Psoas muscle (tissue), 8 donors: Measurements from ENCODE around the gene SLC22A14. TPM values are rescaled to one million over a fixed set of nuclear protein-coding genes. Genes with fewer than 3 reads are reported as not detected.

Experiments
- ATAC-seq, 4 donors: fragments of 200-7000 bp; cut with Tn5 transposase; one replicate each; pipeline ENCODE4 v1.9.1; 2020; ENCODE audit warnings: moderate library complexity in 3 of 4, mild to moderate bottlenecking in 2 of 4
- DNase-seq, 2 donors: peaks; one replicate each; pipeline ENCODE4 v3.0.0-alpha.2; 2020
- H3K27ac ChIP-seq: fragments of 200-600 bp; one replicate; pipeline ENCODE4 v1.8.0; 2022
- H3K27me3 ChIP-seq, 3 donors: fragments of 200-600 bp in 1 of 3; one replicate each; pipeline versions ENCODE4 v1.6.1 to v1.8.0; 2013 to 2022; ENCODE audit warnings: low read length in 2 of 3, mild to moderate bottlenecking in 2 of 3, moderate library complexity in 1 of 3; ENCODE audit not compliant: insufficient read depth in 3 of 3
- H3K36me3 ChIP-seq, 2 donors: fragments of 200-600 bp in 1 of 2; one replicate each; pipeline versions ENCODE4 v1.6.1 to v1.8.0; 2013 to 2022; ENCODE audit warnings: low read depth in 1 of 2, mild to moderate bottlenecking in 1 of 2, moderate library complexity in 1 of 2; ENCODE audit not compliant: insufficient read depth in 1 of 2
- H3K4me1 ChIP-seq: fragments of 200-600 bp; one replicate; pipeline ENCODE4 v1.8.0; 2022
- H3K4me3 ChIP-seq: fragments of 200-600 bp; one replicate; pipeline ENCODE4 v1.8.0; 2022; ENCODE audit warnings: mild to moderate bottlenecking
- H3K9me3 ChIP-seq: fragments of 200-600 bp; one replicate; pipeline ENCODE4 v1.8.0; 2022
- CTCF ChIP-seq: fragments of 200-600 bp; IDR thresholded peaks from one replicate; pipeline ENCODE4 v1.8.0; 2022; ENCODE audit warnings: antibody characterized with exemption
- WGBS, 3 donors: extraction: QIAGEN DNeasy Blood & Tissue Kit; methylation state at CpG; one replicate each; pipeline versions ENCODE4 v1.1.6 to v1.1.7; 2013; 5-methylcytosine and 5-hydroxymethylcytosine counted together
- intact Hi-C, 2 donors: fragments of 100-400 bp; cut with DNase I; formaldehyde crosslinking; loops; one replicate each; pipeline versions ENCODE4 v1.11.0 to v1.14.2; 2022
- polyA plus RNA-seq, 3 donors: library from polyadenylated mRNA; stranded (reverse); fragments of 200-250 nt; gene quantifications; one replicate each; pipeline ENCODE4 v1.2.3, GENCODE V29; 2013
- total RNA-seq, 4 donors: library from RNA; stranded (reverse); fragmentation: NEBNext Ultra II Directional in 2 of 4; extraction: Animal tissue kit (Norgen Biotek cat#: 25700) in 2 of 4; gene quantifications; one replicate each; pipeline versions ENCODE4 v1.2.1 to v1.2.4, GENCODE V29; 2021 to 2023
- donor health status: healthy with polysubstance abuse.
- donor health status: DM: no; HTN: no; CAD: no; lungs with moderate emphysema.
- donor health status: Bipolar disorder and iron deficiency.
- donor health status: healthy.
- donor health status: DM: yes; HTN: yes; CAD: no.
- donor health status: DM: no; HTN: no; CAD: no.
- donor health status: DM: no; HTN: no; CAD: no.
- donor health status: DM: yes; HTN: yes; CAD: no.

Gene SLC22A14
- total and polyA plus RNA-seq, 7 donors, result 0.08 to 0.64 (median 0.26) TPM

GRCh38 chr3:38253704-38254103 lies 28.4 kb upstream of the SLC22A14 start:
- intact Hi-C loops, result loop anchor here in 1 of 2 donors (10.0 kb wide), 1 partner anchor 221 kb away; no protein-coding TSS in a partner anchor
- Histone ChIP-seq H3K4me3 (no peak overlapping the region), H3K4me1 (no peaks in the 10 kb centered on the region), H3K9me3 (no peaks in the 10 kb centered on the region), H3K27ac (no peak overlapping the region), H3K27me3 (no peaks in the 10 kb centered on the region), H3K36me3 (peaks cover 18 to 63% of the 10 kb centered on the region in 2 donors)
- 88 to 96% (median 90%) methylated on average over 4 of the region's 4 CpGs for WGBS, 3 donors
- DNase-seq, result no peak
- no peak for ATAC-seq
- no peak for TF ChIP-seq CTCF

GRCh38 chr3:38254872-38255271 lies 27.2 kb upstream of the SLC22A14 start:
- Histone ChIP-seq H3K4me3 (no peak overlapping the region), H3K9me3 (no peaks in the 10 kb centered on the region), H3K36me3 (peaks cover 18 to 52% of the 10 kb centered on the region in 2 donors), H3K4me1 (no peaks in the 10 kb centered on the region), H3K27ac (no peak overlapping the region), H3K27me3 (no peaks in the 10 kb centered on the region)
- 42 to 79% (median 67%) methylated on average over 2 of the region's 2 CpGs for whole genome bisulfite sequencing, 3 donors
- ATAC-seq (no peak), DNase-seq (no peak)
- intact Hi-C loops, result loop anchor here in 1 of 2 donors (10.0 kb wide), 1 partner anchor 220 kb away; no protein-coding TSS in a partner anchor
- TF ChIP-seq CTCF, result no peak

GRCh38 chr3:38255627-38256026 lies 26.5 kb upstream of the SLC22A14 start:
- WGBS, 3 donors, result 54 to 88% (median 78%) methylated on average over 1 of the region's 1 CpG
- no peaks in the 10 kb centered on the region for H3K9me3 ChIP-seq
- H3K36me3 ChIP-seq, result peaks cover 21 to 44% of the 10 kb centered on the region in 2 donors
- no peak overlapping the region for H3K4me3 ChIP-seq
- no peaks in the 10 kb centered on the region for H3K4me1 ChIP-seq
- H3K27me3 ChIP-seq, result no peaks in the 10 kb centered on the region
- intact Hi-C loops, result loop anchor here in 1 of 2 donors (10.0 kb wide), 1 partner anchor 219 kb away; no protein-coding TSS in a partner anchor
- no peak overlapping the region for H3K27ac ChIP-seq
- no peak for TF ChIP-seq CTCF
- ATAC-seq, result no peak
- DNase-seq, result no peak

- 83 to 87% (median 84%) methylated on average over 1 of the region's 1 CpG for WGBS, 3 donors
- no peak for TF ChIP-seq CTCF
- ATAC-seq, result no peak
- Histone ChIP-seq H3K9me3 (no peaks in the 10 kb centered on the region), H3K4me3 (no peak overlapping the region), H3K27me3 (no peaks in the 10 kb centered on the region), H3K27ac (no peak overlapping the region), H3K4me1 (no peaks in the 10 kb centered on the region), H3K36me3 (peaks cover 18 to 25% of the 10 kb centered on the region in 2 donors)
- intact Hi-C loops, result loop anchor here in 1 of 2 donors (10.0 kb wide), 1 partner anchor 217 kb away; no protein-coding TSS in a partner anchor
- no peak for DNase-seq
Measured at GRCh38 chr3:38257583-38257982, 24.5 kb upstream of the SLC22A14 start.

GRCh38 chr3:38260474-38260873 lies 21.6 kb upstream of the SLC22A14 start:
- TF ChIP-seq CTCF, result no peak
- H3K36me3 ChIP-seq, result peaks cover 0 to 2% of the 10 kb centered on the region in 2 donors
- no peaks in the 10 kb centered on the region for H3K9me3 ChIP-seq
- ATAC-seq (no peak), DNase-seq (no peak)
- intact Hi-C loops, result no loop called here
- peaks cover 14% of the 10 kb centered on the region for H3K4me1 ChIP-seq
- H3K27ac ChIP-seq, result no peak overlapping the region
- H3K27me3 ChIP-seq, result no peaks in the 10 kb centered on the region
- WGBS, 3 donors, result 89 to 94% (median 92%) methylated on average over 2 of the region's 2 CpGs
- no peak overlapping the region for H3K4me3 ChIP-seq
